Spleen (tissue), 11 donors: ENCODE data around the gene OTUD3. TPM values are rescaled to one million over a fixed set of nuclear protein-coding genes. Genes with fewer than 3 reads are reported as not detected.

Experiments
- DNase-seq: peaks from one replicate; pipeline ENCODE4 v3.0.0-alpha.2; 2020
- H3K27ac ChIP-seq, 8 donors: fragments of 200-600 bp; sonication (generic) in 7 of 8; 1 replicate in 4 of 8; 2 replicates in 4 of 8; pipeline versions ENCODE4 v1.5.0 to v1.8.0; 2016 to 2021; ENCODE audit warnings: inconsistent platforms in 4 of 8, mild to moderate bottlenecking in 4 of 8, moderate library complexity in 1 of 8
- H3K27me3 ChIP-seq, 7 donors: fragments of 200-600 bp; sonication (generic) in 6 of 7; replicated peaks in 1 of 7; 1 replicate in 4 of 7; 2 replicates in 3 of 7; pipeline versions ENCODE4 v1.5.0 to v1.8.0; 2016 to 2021; ENCODE audit warnings: inconsistent platforms in 3 of 7, mild to moderate bottlenecking in 1 of 7
- H3K36me3 ChIP-seq, 6 donors: fragments of 200-600 bp; sonication (generic) in 5 of 6; 1 replicate in 4 of 6; 2 replicates in 2 of 6; pipeline versions ENCODE4 v1.5.0 to v1.8.0; 2016 to 2021; ENCODE audit warnings: inconsistent platforms in 2 of 6
- H3K4me1 ChIP-seq, 6 donors: fragments of 200-600 bp; sonication (generic) in 5 of 6; 1 replicate in 3 of 6; 2 replicates in 3 of 6; pipeline versions ENCODE4 v1.5.0 to v1.8.0; 2016 to 2021; ENCODE audit warnings: inconsistent platforms in 3 of 6
- H3K4me3 ChIP-seq, 8 donors: fragments of 200-600 bp; sonication (generic) in 7 of 8; 1 replicate in 4 of 8; 2 replicates in 4 of 8; pipeline versions ENCODE4 v1.5.0 to v1.8.0; 2016 to 2021; ENCODE audit warnings: inconsistent platforms in 4 of 8, mild to moderate bottlenecking in 4 of 8, moderate library complexity in 2 of 8
- H3K9me3 ChIP-seq, 8 donors: fragments of 200-600 bp; sonication (generic) in 7 of 8; 1 replicate in 4 of 8; 2 replicates in 4 of 8; pipeline versions ENCODE4 v1.5.0 to v1.8.0; 2016 to 2021; ENCODE audit warnings: inconsistent platforms in 4 of 8
- POLR2A ChIP-seq, 3 donors: fragments of 450-650 bp; IDR thresholded peaks; one replicate each; pipeline ENCODE4 v1.5.1; 2017; ENCODE audit warnings: antibody characterized with exemption in 3 of 3, mild to moderate bottlenecking in 1 of 3
- POLR2AphosphoS5 ChIP-seq, 3 donors: sonication (generic); formaldehyde crosslinking; IDR thresholded peaks; one replicate each; pipeline ENCODE4 v1.5.1; 2017; ENCODE audit warnings: antibody characterized with exemption in 3 of 3
- WGBS, 5 donors: extraction: QIAGEN DNeasy Blood & Tissue Kit in 3 of 5; methylation state at CpG; one replicate each; pipeline versions ENCODE4 v1.1.5 to v1.1.7; 2013 to 2018; 5-methylcytosine and 5-hydroxymethylcytosine counted together
- intact Hi-C: fragments of 100-400 bp; cut with DNase I; formaldehyde crosslinking; loops from one replicate; pipeline ENCODE4 v1.15.0; 2023; ENCODE audit warnings: low total_unique reads
- polyA plus RNA-seq, 3 donors: library from polyadenylated mRNA; stranded (reverse); fragments of 200-250 nt; gene quantifications; one replicate each; pipeline ENCODE4 v1.2.1, GENCODE V29; 2013
- total RNA-seq, 7 donors: library from RNA; depleted of rRNA in 3 of 7; stranded (reverse); fragments of >200 nt in 3 of 7; fragmentation: NEBNext Ultra II Directional in 4 of 7; extraction: Animal tissue kit (Norgen Biotek cat#: 25700) in 4 of 7; gene quantifications; one replicate each; pipeline versions ENCODE4 v1.1.0 to v1.2.1, GENCODE V29; 2016 to 2021
- TF ChIP-seq, protein P1 (sequence below), 11 experiments: fragments of 200-600 bp in 7 of 11; fragments of 450-650 bp in 4 of 11; sonication (generic) in 4 of 11; IDR thresholded peaks in 8 of 11; conservative IDR thresholded peaks in 3 of 11; 1 replicate in 7 of 11; 2 replicates in 4 of 11; pipeline versions ENCODE4 v1.4.0 to v1.8.0; 2016 to 2021; ENCODE audit warnings: antibody characterized with exemption in 11 of 11, inconsistent platforms in 4 of 11, mild to moderate bottlenecking in 1 of 11
- donor health status: healthy with polysubstance abuse.
- donor health status: DM: no; HTN: no; CAD: no; lungs with moderate emphysema.
- donor health status: DM: no; HTN: no; CAD: no.
- donor health status: Bipolar disorder and iron deficiency.
- donor health status: healthy.
- donor health status: DM: no; HTN: no; CAD: no.
- donor health status: DM: yes; HTN: yes; CAD: no.

Gene OTUD3
- total and polyA plus RNA-seq, 10 donors: 1.5 to 14.0 (median 6.7) TPM

- Histone ChIP-seq H3K4me3 (no peak overlapping the region), H3K9me3 (no peaks in the 10 kb centered on the region), H3K4me1 (peaks cover 0 to 5% (median 0%) of the 10 kb centered on the region in 6 donors), H3K36me3 (no peaks in the 10 kb centered on the region), H3K27me3 (no peaks in the 10 kb centered on the region), H3K27ac (no peak overlapping the region)
- no peak for DNase-seq
- TF ChIP-seq POLR2A (IDR thresholded peaks at IDR 0.05): no peak
- TF ChIP-seq, protein P1, sequence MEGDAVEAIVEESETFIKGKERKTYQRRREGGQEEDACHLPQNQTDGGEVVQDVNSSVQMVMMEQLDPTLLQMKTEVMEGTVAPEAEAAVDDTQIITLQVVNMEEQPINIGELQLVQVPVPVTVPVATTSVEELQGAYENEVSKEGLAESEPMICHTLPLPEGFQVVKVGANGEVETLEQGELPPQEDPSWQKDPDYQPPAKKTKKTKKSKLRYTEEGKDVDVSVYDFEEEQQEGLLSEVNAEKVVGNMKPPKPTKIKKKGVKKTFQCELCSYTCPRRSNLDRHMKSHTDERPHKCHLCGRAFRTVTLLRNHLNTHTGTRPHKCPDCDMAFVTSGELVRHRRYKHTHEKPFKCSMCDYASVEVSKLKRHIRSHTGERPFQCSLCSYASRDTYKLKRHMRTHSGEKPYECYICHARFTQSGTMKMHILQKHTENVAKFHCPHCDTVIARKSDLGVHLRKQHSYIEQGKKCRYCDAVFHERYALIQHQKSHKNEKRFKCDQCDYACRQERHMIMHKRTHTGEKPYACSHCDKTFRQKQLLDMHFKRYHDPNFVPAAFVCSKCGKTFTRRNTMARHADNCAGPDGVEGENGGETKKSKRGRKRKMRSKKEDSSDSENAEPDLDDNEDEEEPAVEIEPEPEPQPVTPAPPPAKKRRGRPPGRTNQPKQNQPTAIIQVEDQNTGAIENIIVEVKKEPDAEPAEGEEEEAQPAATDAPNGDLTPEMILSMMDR (IDR thresholded peaks at IDR 0.05 in 8 of 11, conservative IDR thresholded peaks at IDR 0.05 in 3 of 11): no peak
- no peak for TF ChIP-seq POLR2AphosphoS5 (IDR thresholded peaks at IDR 0.05)
- intact Hi-C loops: no loop called here
- WGBS, 5 donors: 72 to 79% (median 77%) methylated on average over 7 of the region's 7 CpGs
Observed at GRCh38 chr1:19940486-19941205, 58.5 kb downstream of the OTUD3 start.

DNA sequence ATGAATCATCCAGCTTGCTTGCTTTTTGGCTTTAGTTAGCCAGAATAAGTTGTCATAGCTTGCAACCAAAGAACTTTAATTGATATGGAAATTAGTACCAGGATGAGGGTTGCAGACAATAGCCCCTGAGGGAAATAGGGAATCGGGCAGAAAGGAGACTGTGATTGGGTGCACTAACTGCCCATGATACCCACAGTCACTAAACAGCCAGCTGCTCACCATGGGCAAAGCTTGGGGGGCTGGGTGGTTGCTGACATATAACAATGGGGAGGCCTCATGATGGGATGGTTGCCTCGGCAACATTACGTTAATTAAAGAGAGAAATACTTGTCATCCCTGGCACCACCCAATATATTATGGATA, 59.0 kb downstream of the OTUD3 start:
- no peaks in the 10 kb centered on the region for H3K27me3 ChIP-seq
- no peak overlapping the region for H3K4me3 ChIP-seq
- 94 to 98% (median 95%) methylated on average over 3 of the region's 3 CpGs for WGBS, 5 donors
- DNase-seq: no peak
- TF ChIP-seq POLR2AphosphoS5 (IDR thresholded peaks at IDR 0.05): no peak
- TF ChIP-seq, protein P1 (IDR thresholded peaks at IDR 0.05 in 8 of 11, conservative IDR thresholded peaks at IDR 0.05 in 3 of 11): no peak
- no peak for TF ChIP-seq POLR2A (IDR thresholded peaks at IDR 0.05)
- peaks cover 0 to 4% (median 0%) of the 10 kb centered on the region in 6 donors for H3K4me1 ChIP-seq
- no peaks in the 10 kb centered on the region for H3K36me3 ChIP-seq
- no peak overlapping the region for H3K27ac ChIP-seq
- H3K9me3 ChIP-seq: no peaks in the 10 kb centered on the region
- intact Hi-C loops: no loop called here

- Histone ChIP-seq H3K27ac (no peak overlapping the region), H3K4me3 (no peak overlapping the region), H3K36me3 (no peaks in the 10 kb centered on the region), H3K4me1 (no peaks in the 10 kb centered on the region), H3K9me3 (no peaks in the 10 kb centered on the region), H3K27me3 (no peaks in the 10 kb centered on the region)
- no peak for TF ChIP-seq POLR2AphosphoS5 (IDR thresholded peaks at IDR 0.05)
- no peak for TF ChIP-seq POLR2A (IDR thresholded peaks at IDR 0.05)
- TF ChIP-seq, protein P1 (IDR thresholded peaks at IDR 0.05 in 8 of 11, conservative IDR thresholded peaks at IDR 0.05 in 3 of 11): no peak
- WGBS, 5 donors: 69 to 84% (median 78%) methylated on average over 3 of the region's 3 CpGs
- intact Hi-C loops: no loop called here
- DNase-seq: no peak
Observed at GRCh38 chr1:19942088-19942487, 59.9 kb downstream of the OTUD3 start.

DNA sequence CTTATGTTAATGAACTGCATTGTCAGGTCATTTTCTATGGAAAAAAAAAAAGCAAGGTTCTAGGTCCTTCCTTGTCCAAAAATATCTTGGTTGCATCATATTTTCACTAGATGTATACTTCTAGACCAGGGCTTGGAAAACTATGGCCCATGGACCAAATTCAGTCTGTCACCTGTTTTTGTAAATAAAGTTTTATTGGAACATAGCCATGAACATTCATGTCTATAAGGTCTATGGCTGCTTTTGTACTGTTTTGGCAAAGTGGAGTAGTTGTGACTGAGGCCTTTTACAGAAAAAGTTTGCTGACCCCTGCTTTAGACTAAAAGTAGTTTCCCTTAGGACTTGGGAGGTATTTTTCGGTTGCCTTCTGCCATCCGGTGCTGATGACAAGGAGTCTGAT, 60.5 kb downstream of the OTUD3 start:
- 91 to 98% (median 95%) methylated on average over 2 of the region's 2 CpGs for WGBS, 5 donors
- Histone ChIP-seq H3K4me1 (no peaks in the 10 kb centered on the region), H3K27me3 (peaks cover 0 to 5% (median 0%) of the 10 kb centered on the region in 7 donors), H3K4me3 (no peak overlapping the region), H3K36me3 (no peaks in the 10 kb centered on the region), H3K9me3 (no peaks in the 10 kb centered on the region), H3K27ac (no peak overlapping the region)
- intact Hi-C loops: no loop called here
- DNase-seq: no peak
- TF ChIP-seq POLR2AphosphoS5 (IDR thresholded peaks at IDR 0.05): no peak
- no peak for TF ChIP-seq POLR2A (IDR thresholded peaks at IDR 0.05)
- TF ChIP-seq, protein P1 (IDR thresholded peaks at IDR 0.05 in 8 of 11, conservative IDR thresholded peaks at IDR 0.05 in 3 of 11): no peak
